ENCODE results near the gene SUMF1.

SUMF1 gene

GRCh38 chr3:4466741-4467521, at the start of gene SUMF1:
Gene SUMF1, minus strand, starts transcription at chr3:4467269. Its CDS starts 24 bp downstream, at chr3:4467245.
- peak; percentile 3 to 87 (median 74) for DNase-seq

GRCh38 chr3:4515916-4516579, 49.0 kb upstream of the SUMF1 start:
- DNase-seq = no peak

GRCh38 chr3:4514916-4515315, 47.8 kb upstream of the SUMF1 start:
- no peak for DNase-seq

GRCh38 chr3:4514321-4514720, 47.3 kb upstream of the SUMF1 start:
- DNase-seq = no peak

- DNase-seq = no peak
These were observed 46.0 kb upstream of the SUMF1 start for GRCh38 chr3:4512895-4513616.

GRCh38 chr3:4511491-4512262, 44.6 kb upstream of the SUMF1 start:
- no peak for DNase-seq

GRCh38 chr3:4509983-4510755, 43.1 kb upstream of the SUMF1 start:
- no peak for DNase-seq

GRCh38 chr3:4509043-4509442, 42.0 kb upstream of the SUMF1 start:
- DNase-seq = no peak

- no peak for DNase-seq
These were observed 41.2 kb upstream of the SUMF1 start for GRCh38 chr3:4508048-4508981.

- no peak for DNase-seq
These were observed 40.0 kb upstream of the SUMF1 start for GRCh38 chr3:4507024-4507596.

GRCh38 chr3:4506559-4507023, 39.5 kb upstream of the SUMF1 start:
- no peak for DNase-seq

- DNase-seq = no peak
These were observed 38.9 kb upstream of the SUMF1 start for GRCh38 chr3:4505688-4506558.

- no peak for DNase-seq
These were observed 37.5 kb upstream of the SUMF1 start for GRCh38 chr3:4504340-4505261.

GRCh38 chr3:4503050-4503449, 36.0 kb upstream of the SUMF1 start:
- no peak for DNase-seq

GRCh38 chr3:4501927-4502326, 34.9 kb upstream of the SUMF1 start:
- DNase-seq = no peak

- no peak for DNase-seq
These were observed 34.4 kb upstream of the SUMF1 start for GRCh38 chr3:4501437-4501836.

- DNase-seq = no peak
These were observed 31.4 kb upstream of the SUMF1 start for GRCh38 chr3:4498446-4498845.

All from anterior cingulate cortex (tissue), 58 donors.